Measurements from ENCODE around the gene LONP2. TPM values are rescaled to one million over a fixed set of nuclear protein-coding genes. Genes with fewer than 3 reads are reported as not detected.

Gene LONP2
- total and polyA plus RNA-seq, 2 of the 13 experiments (the other 11 are each of a cell fraction or from before 2014, with no cell fraction given), result 39.2 to 63.3 TPM

- TF ChIP-seq, protein P1, sequence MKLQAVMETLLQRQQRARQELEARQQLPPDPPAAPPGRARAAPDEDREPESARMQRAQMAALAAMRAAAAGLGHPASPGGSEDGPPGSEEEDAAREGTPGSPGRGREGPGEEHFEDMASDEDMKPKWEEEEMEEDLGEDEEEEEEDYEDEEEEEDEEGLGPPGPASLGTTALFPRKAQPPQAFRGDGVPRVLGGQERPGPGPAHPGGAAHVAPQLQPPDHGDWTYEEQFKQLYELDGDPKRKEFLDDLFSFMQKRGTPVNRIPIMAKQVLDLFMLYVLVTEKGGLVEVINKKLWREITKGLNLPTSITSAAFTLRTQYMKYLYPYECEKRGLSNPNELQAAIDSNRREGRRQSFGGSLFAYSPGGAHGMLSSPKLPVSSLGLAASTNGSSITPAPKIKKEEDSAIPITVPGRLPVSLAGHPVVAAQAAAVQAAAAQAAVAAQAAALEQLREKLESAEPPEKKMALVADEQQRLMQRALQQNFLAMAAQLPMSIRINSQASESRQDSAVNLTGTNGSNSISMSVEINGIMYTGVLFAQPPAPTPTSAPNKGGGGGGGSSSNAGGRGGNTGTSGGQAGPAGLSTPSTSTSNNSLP (IDR thresholded peaks at IDR 0.05; ENCODE audit: low read depth, low read length), result peak; percentile 50; the same call in 1 of the 2 replicates
- TF ChIP-seq ONECUT2 (CRISPR knock-in tag; IDR thresholded peaks at IDR 0.05) (no peak), ZNF430 (CRISPR knock-in tag; IDR thresholded peaks at IDR 0.05) (no peak), TBX2 (CRISPR knock-in tag; IDR thresholded peaks at IDR 0.05; ENCODE audit: borderline replicate concordance) (0 out of 2 replicates have a peak, but pooled peaks have one; percentile 34), ZNF329 (CRISPR knock-in tag; IDR thresholded peaks at IDR 0.05; ENCODE audit: low read depth) (no peak), PAXIP1 (CRISPR knock-in tag; conservative IDR thresholded peaks at IDR 0.05) (peak; percentile 28; the same call in 1 of the 2 replicates), HMG20A (CRISPR knock-in tag; IDR thresholded peaks at IDR 0.05; ENCODE audit: borderline replicate concordance) (peak; percentile 17; the same call in 1 of the 2 replicates), ZNF747 (CRISPR knock-in tag; IDR thresholded peaks at IDR 0.05; ENCODE audit: borderline replicate concordance) (no peak), ZNF879 (CRISPR knock-in tag; IDR thresholded peaks at IDR 0.05) (no peak), ZNF841 (CRISPR knock-in tag; IDR thresholded peaks at IDR 0.05; ENCODE audit: borderline replicate concordance) (no peak), ZNF446 (CRISPR knock-in tag; IDR thresholded peaks at IDR 0.05) (no peak), ELF3 (CRISPR knock-in tag; IDR thresholded peaks at IDR 0.05) (peak; percentile 93), FOXO4 (CRISPR knock-in tag; conservative IDR thresholded peaks at IDR 0.05) (no peak), AHDC1 (CRISPR knock-in tag; IDR thresholded peaks at IDR 0.05; ENCODE audit: borderline replicate concordance) (peak; percentile 58; the same call in 1 of the 2 replicates), ZNF740 (CRISPR knock-in tag; IDR thresholded peaks at IDR 0.05) (no peak), ZNF644 (CRISPR knock-in tag; IDR thresholded peaks at IDR 0.05; ENCODE audit: low read depth) (peak; percentile 51)
Observed at GRCh38 chr16:48405907-48406306, 161.8 kb downstream of the LONP2 start (continued).
